Pancreas (tissue), 10 donors: ENCODE data around the gene NUDT3. TPM values are rescaled to one million over a fixed set of nuclear protein-coding genes. Genes with fewer than 3 reads are reported as not detected.
"Not testable (repeated sequence)": the region's sequence is repeated elsewhere in the genome, so short reads cannot be mapped to it uniquely, and the experiment has no call there.

ENCODE experiments used
- ATAC-seq, 4 donors: fragments of 200-7000 bp; cut with Tn5 transposase; one replicate each; pipeline versions ENCODE4 v1.8.0 to v1.9.1; 2020; ENCODE audit warnings: mild to moderate bottlenecking in 4 of 4, moderate library complexity in 4 of 4
- DNase-seq, 6 donors: peaks; one replicate each; pipeline ENCODE4 v3.0.0-alpha.2; 2020
- FAIRE-seq: peaks from 2 replicates; lab custom pipeline; 2012; peaks lifted over from hg19 to GRCh38; lab: Jason Lieb, UNC
- H3K27ac ChIP-seq, 4 donors: fragments of 200-600 bp; sonication (generic); 1 replicate in 3 of 4; 2 replicates in 1 of 4; pipeline versions ENCODE4 v1.5.0 to v1.8.0; 2020
- H3K27me3 ChIP-seq, 4 donors: fragments of 200-600 bp; one replicate each; pipeline ENCODE4 v1.8.0; 2021
- H3K36me3 ChIP-seq, 3 donors: fragments of 200-600 bp; sonication (generic) in 1 of 3; one replicate each; pipeline versions ENCODE4 v1.5.0 to v1.8.0; 2020 to 2021
- H3K4me1 ChIP-seq, 3 donors: fragments of 200-600 bp; one replicate each; pipeline ENCODE4 v1.8.0; 2021
- H3K4me3 ChIP-seq, 4 donors: fragments of 200-600 bp; sonication (generic) in 2 of 4; one replicate each; pipeline versions ENCODE4 v1.5.0 to v1.8.0; 2020 to 2021
- H3K9me3 ChIP-seq, 4 donors: fragments of 200-600 bp; one replicate each; pipeline ENCODE4 v1.8.0; 2021
- CTCF ChIP-seq, 4 donors: fragments of 200-600 bp; sonication (generic) in 3 of 4; IDR thresholded peaks; one replicate each; pipeline versions ENCODE4 v1.5.0 to v1.8.0; 2021; ENCODE audit warnings: antibody characterized with exemption in 4 of 4
- WGBS, 2 donors: extraction: QIAGEN DNeasy Blood & Tissue Kit; methylation state at CpG; one replicate each; pipeline ENCODE4 v1.1.7; 2013; 5-methylcytosine and 5-hydroxymethylcytosine counted together
- intact Hi-C, 3 donors: fragments of 100-400 bp; cut with DNase I; formaldehyde crosslinking; loops; one replicate each; pipeline versions ENCODE4 v1.11.1 to v1.14.2; 2022
- polyA plus RNA-seq, 2 donors: library from polyadenylated mRNA; stranded (reverse); fragments of 200-250 nt; gene quantifications; one replicate each; pipeline ENCODE4 v1.2.3, GENCODE V29; 2013
- total RNA-seq, 6 donors: library from RNA; stranded (reverse); fragmentation: NEBNext Ultra II Directional in 4 of 6; extraction: Animal tissue kit (Norgen Biotek cat#: 25700) in 4 of 6; gene quantifications; one replicate each; pipeline versions ENCODE4 v1.2.1 to v1.2.4, GENCODE V29; 2021 to 2023
- donor health status: healthy with polysubstance abuse.
- donor health status: DM: no; HTN: no; CAD: no; lungs with moderate emphysema.
- donor health status: DM: no; HTN: no; CAD: no.
- donor health status: control.
- donor health status: control.
- donor health status: Bipolar disorder and iron deficiency.
- donor health status: DM: yes; HTN: yes; CAD: no.
- donor health status: DM: no; HTN: no; CAD: no.
- donor health status: DM: no; HTN: no; CAD: no.
- donor health status: DM: yes; HTN: yes; CAD: no.

The NUDT3 gene
- total and polyA plus RNA-seq, 8 donors, result 7.1 to 20.7 (median 14.0) TPM

GRCh38 chr6:34332251-34333198 lies 59.9 kb downstream of the NUDT3 start:
- 93 to 94% methylated on average over 6 of the region's 6 CpGs for WGBS, 2 donors
- Histone ChIP-seq H3K27me3 (no peaks in the 10 kb centered on the region), H3K4me3 (no peak overlapping the region), H3K4me1 (no peaks in the 10 kb centered on the region), H3K27ac (no peak overlapping the region), H3K9me3 (no peaks in the 10 kb centered on the region), H3K36me3 (no peaks in the 10 kb centered on the region)
- DNase-seq (no peak), FAIRE-seq (no peak), ATAC-seq (peak in 1 of 4 donors; percentile 52)
- no peak for TF ChIP-seq CTCF (IDR thresholded peaks at IDR 0.05)
- intact Hi-C loops, result no loop called here

GRCh38 chr6:34331371-34332050 lies 61.0 kb downstream of the NUDT3 start:
- H3K36me3 ChIP-seq, result no peaks in the 10 kb centered on the region
- no peaks in the 10 kb centered on the region for H3K9me3 ChIP-seq
- no peak overlapping the region for H3K4me3 ChIP-seq
- 63 to 70% methylated on average over 7 of the region's 7 CpGs for WGBS, 2 donors
- no peak for ATAC-seq
- no peak for FAIRE-seq
- no peak for DNase-seq
- H3K27me3 ChIP-seq, result no peaks in the 10 kb centered on the region
- TF ChIP-seq CTCF (IDR thresholded peaks at IDR 0.05), result no peak
- no peaks in the 10 kb centered on the region for H3K4me1 ChIP-seq
- H3K27ac ChIP-seq, result no peak overlapping the region
- intact Hi-C loops, result no loop called here

- FAIRE-seq, intact Hi-C loops, ATAC-seq: not testable (repeated sequence)
Measured at GRCh38 chr6:34329814-34330213, 62.7 kb downstream of the NUDT3 start.

GRCh38 chr6:34328969-34329368 lies 63.5 kb downstream of the NUDT3 start:
- no peak for TF ChIP-seq CTCF (IDR thresholded peaks at IDR 0.05)
- no peak overlapping the region for H3K27ac ChIP-seq
- WGBS, 2 donors, result 96 to 97% methylated on average over 3 of the region's 3 CpGs

More at GRCh38 chr6:34329814-34330213, 62.7 kb downstream of the NUDT3 start:
- not testable (repeated sequence) for H3K27ac ChIP-seq, H3K36me3 ChIP-seq, H3K9me3 ChIP-seq, H3K27me3 ChIP-seq, DNase-seq, H3K4me3 ChIP-seq, H3K4me1 ChIP-seq
- WGBS, 2 donors, result 94 to 95% methylated on average over 2 of the region's 3 CpGs

GRCh38 chr6:34327313-34328205 lies 64.9 kb downstream of the NUDT3 start:
- WGBS, 2 donors, result 96% methylated on average over 16 of the region's 16 CpGs
- not testable (repeated sequence) for DNase-seq, FAIRE-seq

More at GRCh38 chr6:34328969-34329368, 63.5 kb downstream of the NUDT3 start:
- no peak for FAIRE-seq
- H3K36me3 ChIP-seq, result no peaks in the 10 kb centered on the region
- H3K4me1 ChIP-seq, result no peaks in the 10 kb centered on the region
- no peak for ATAC-seq
- H3K27me3 ChIP-seq, result no peaks in the 10 kb centered on the region
- no peaks in the 10 kb centered on the region for H3K9me3 ChIP-seq
- H3K4me3 ChIP-seq, result no peak overlapping the region
- intact Hi-C loops, result no loop called here
- no peak for DNase-seq

More at GRCh38 chr6:34327313-34328205, 64.9 kb downstream of the NUDT3 start:
- intact Hi-C loops, H3K9me3 ChIP-seq, H3K36me3 ChIP-seq, H3K4me3 ChIP-seq, ATAC-seq, H3K27me3 ChIP-seq, H3K27ac ChIP-seq, H3K4me1 ChIP-seq: not testable (repeated sequence)
